ENCODE measurements around the gene MAP3K14. TPM values are rescaled to one million over a fixed set of nuclear protein-coding genes. Genes with fewer than 3 reads are reported as not detected.
A peak's percentile ranks its signal among the peaks of the same experiment; 100 is the strongest.

Gene MAP3K14
- total and polyA plus RNA-seq, 10 of the 15 experiments (the other 5 are each of a cell fraction or from before 2014, with no cell fraction given), result 2.1 to 33.3 (median 19.7) TPM

DNA sequence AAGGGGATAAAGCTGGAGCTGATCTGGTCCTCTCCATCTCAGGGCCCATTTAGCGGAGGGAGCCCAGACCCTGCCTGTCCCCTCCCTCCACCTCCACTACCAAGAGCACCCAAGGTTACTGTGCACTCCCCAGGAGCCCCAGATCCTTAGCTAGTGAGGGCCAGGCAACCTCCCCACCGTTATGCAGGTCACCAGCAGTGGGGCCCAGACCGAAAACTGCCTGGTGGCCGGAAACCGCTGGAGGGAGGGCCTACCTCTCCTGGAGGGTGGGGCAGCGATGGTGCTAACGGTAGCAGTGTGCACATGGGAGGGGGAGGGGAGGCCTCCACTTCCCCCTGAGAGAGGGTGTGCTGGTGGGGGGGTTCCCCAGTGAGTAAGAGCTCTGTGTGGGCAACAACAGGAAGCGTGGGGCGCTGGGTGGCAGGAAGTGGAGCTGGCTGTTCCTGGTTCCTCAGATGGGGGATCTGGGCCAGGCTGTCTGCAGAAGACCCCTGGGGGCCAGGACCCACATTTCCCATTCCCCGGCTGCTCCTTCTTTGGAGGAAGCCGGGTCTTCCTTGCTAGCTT lies 90.8 kb downstream of the MAP3K14 start (continued):
- TF ChIP-seq, protein P1, sequence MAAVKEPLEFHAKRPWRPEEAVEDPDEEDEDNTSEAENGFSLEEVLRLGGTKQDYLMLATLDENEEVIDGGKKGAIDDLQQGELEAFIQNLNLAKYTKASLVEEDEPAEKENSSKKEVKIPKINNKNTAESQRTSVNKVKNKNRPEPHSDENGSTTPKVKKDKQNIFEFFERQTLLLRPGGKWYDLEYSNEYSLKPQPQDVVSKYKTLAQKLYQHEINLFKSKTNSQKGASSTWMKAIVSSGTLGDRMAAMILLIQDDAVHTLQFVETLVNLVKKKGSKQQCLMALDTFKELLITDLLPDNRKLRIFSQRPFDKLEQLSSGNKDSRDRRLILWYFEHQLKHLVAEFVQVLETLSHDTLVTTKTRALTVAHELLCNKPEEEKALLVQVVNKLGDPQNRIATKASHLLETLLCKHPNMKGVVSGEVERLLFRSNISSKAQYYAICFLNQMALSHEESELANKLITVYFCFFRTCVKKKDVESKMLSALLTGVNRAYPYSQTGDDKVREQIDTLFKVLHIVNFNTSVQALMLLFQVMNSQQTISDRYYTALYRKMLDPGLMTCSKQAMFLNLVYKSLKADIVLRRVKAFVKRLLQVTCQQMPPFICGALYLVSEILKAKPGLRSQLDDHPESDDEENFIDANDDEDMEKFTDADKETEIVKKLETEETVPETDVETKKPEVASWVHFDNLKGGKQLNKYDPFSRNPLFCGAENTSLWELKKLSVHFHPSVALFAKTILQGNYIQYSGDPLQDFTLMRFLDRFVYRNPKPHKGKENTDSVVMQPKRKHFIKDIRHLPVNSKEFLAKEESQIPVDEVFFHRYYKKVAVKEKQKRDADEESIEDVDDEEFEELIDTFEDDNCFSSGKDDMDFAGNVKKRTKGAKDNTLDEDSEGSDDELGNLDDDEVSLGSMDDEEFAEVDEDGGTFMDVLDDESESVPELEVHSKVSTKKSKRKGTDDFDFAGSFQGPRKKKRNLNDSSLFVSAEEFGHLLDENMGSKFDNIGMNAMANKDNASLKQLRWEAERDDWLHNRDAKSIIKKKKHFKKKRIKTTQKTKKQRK (IDR thresholded peaks at IDR 0.05; ENCODE audit: low read depth, low read length), result no peak
- TF ChIP-seq HDAC2 (IDR thresholded peaks at IDR 0.05) (no peak), EZH2 (IDR thresholded peaks at IDR 0.05; ENCODE audit: borderline replicate concordance, control insufficient read depth, low read depth, low read length) (no peak), NBN (IDR thresholded peaks at IDR 0.05) (peak; percentile 97), TARDBP (IDR thresholded peaks at IDR 0.05; ENCODE audit: borderline replicate concordance) (peak; percentile 56; the same call in 1 of the 2 replicates), IRF4 (IDR thresholded peaks at IDR 0.05; ENCODE audit: low read depth, low read length) (peak; percentile 47; the same call in 1 of the 2 replicates), YBX1 (IDR thresholded peaks at IDR 0.05) (no peak), SPI1 (IDR thresholded peaks at IDR 0.05; ENCODE audit: borderline replicate concordance, insufficient read depth, low read depth, low read length) (peak; percentile 89), MXI1 (IDR thresholded peaks at IDR 0.05; ENCODE audit: low read depth, low read length) (peak; percentile 80), SIN3A (IDR thresholded peaks at IDR 0.05; ENCODE audit: low read depth, low read length) (no peak; the same call in 1 of the 2 replicates), POLR2AphosphoS5 (IDR thresholded peaks at IDR 0.05; ENCODE audit: low read length) (peak; percentile 95), RB1 (IDR thresholded peaks at IDR 0.05; ENCODE audit: borderline replicate concordance) (no peak), MYC (IDR thresholded peaks at IDR 0.05; ENCODE audit: insufficient read depth, insufficient read length, insufficient replicate concordance, low read length, severe bottlenecking) (peak; percentile 96), SREBF2 (IDR thresholded peaks at IDR 0.05; ENCODE audit: low read length) (no peak), ATF7 (IDR thresholded peaks at IDR 0.05; ENCODE audit: low read depth) (peak; percentile 83), ESRRA (IDR thresholded peaks at IDR 0.05; ENCODE audit: low read length) (no peak), ZNF274 (IDR thresholded peaks at IDR 0.05; ENCODE audit: insufficient read depth, insufficient read length) (no peak), NR2F1 (conservative IDR thresholded peaks at IDR 0.05) (peak; percentile 47), KDM1A (IDR thresholded peaks at IDR 0.05; ENCODE audit: borderline replicate concordance) (no peak), KLF5 (IDR thresholded peaks at IDR 0.05; ENCODE audit: partially characterized antibody) (no peak), KAT2A (conservative IDR thresholded peaks at IDR 0.05; ENCODE audit: control insufficient read depth, low read depth, low read length) (no peak)
- TF ChIP-seq, protein P2, sequence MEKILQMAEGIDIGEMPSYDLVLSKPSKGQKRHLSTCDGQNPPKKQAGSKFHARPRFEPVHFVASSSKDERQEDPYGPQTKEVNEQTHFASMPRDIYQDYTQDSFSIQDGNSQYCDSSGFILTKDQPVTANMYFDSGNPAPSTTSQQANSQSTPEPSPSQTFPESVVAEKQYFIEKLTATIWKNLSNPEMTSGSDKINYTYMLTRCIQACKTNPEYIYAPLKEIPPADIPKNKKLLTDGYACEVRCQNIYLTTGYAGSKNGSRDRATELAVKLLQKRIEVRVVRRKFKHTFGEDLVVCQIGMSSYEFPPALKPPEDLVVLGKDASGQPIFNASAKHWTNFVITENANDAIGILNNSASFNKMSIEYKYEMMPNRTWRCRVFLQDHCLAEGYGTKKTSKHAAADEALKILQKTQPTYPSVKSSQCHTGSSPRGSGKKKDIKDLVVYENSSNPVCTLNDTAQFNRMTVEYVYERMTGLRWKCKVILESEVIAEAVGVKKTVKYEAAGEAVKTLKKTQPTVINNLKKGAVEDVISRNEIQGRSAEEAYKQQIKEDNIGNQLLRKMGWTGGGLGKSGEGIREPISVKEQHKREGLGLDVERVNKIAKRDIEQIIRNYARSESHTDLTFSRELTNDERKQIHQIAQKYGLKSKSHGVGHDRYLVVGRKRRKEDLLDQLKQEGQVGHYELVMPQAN (conservative IDR thresholded peaks at IDR 0.05), result peak; percentile 30; the same call in 1 of the 2 replicates
- TF ChIP-seq, protein P3, sequence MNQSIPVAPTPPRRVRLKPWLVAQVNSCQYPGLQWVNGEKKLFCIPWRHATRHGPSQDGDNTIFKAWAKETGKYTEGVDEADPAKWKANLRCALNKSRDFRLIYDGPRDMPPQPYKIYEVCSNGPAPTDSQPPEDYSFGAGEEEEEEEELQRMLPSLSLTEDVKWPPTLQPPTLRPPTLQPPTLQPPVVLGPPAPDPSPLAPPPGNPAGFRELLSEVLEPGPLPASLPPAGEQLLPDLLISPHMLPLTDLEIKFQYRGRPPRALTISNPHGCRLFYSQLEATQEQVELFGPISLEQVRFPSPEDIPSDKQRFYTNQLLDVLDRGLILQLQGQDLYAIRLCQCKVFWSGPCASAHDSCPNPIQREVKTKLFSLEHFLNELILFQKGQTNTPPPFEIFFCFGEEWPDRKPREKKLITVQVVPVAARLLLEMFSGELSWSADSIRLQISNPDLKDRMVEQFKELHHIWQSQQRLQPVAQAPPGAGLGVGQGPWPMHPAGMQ (IDR thresholded peaks at IDR 0.05; ENCODE audit: borderline replicate concordance), result no peak

Data from GM12878 (cell line).